ENCODE data around the gene ACSL5. TPM values are rescaled to one million over a fixed set of nuclear protein-coding genes. Genes with fewer than 3 reads are reported as not detected.

The ACSL5 gene
- total RNA-seq, 4 donors from 2014 or later = 2.2 to 7.0 (median 4.4) TPM

GRCh38 chr10:112352044-112352443, 21.9 kb upstream of the ACSL5 start:
- intact Hi-C loops (cut with DNase I; ENCODE audit: low total_unique reads) = no loop called here
- TF ChIP-seq CTCF (IDR thresholded peaks at IDR 0.05) = no peak
- no peak for TF ChIP-seq POLR2A (IDR thresholded peaks at IDR 0.05)
- WGBS, 2 donors = 75 to 100% methylated on average over 3 of the region's 3 CpGs
- peak in 1 of 2 donors; percentile 50 for DNase-seq (ENCODE audit: low spot score in 2 of 2)
- H3K4me3 ChIP-seq (ENCODE audit: low read depth, poor library complexity, severe bottlenecking) = no peak overlapping the region

GRCh38 chr10:112353046-112353445, 20.9 kb upstream of the ACSL5 start:
- DNase-seq (ENCODE audit: low spot score in 2 of 2) = no peak
- no peak for TF ChIP-seq CTCF (IDR thresholded peaks at IDR 0.05)
- no peak for TF ChIP-seq POLR2A (IDR thresholded peaks at IDR 0.05)
- no peak overlapping the region for H3K4me3 ChIP-seq (ENCODE audit: low read depth, poor library complexity, severe bottlenecking)
- intact Hi-C loops (cut with DNase I; ENCODE audit: low total_unique reads) = no loop called here

- intact Hi-C loops (cut with DNase I; ENCODE audit: low total_unique reads) = no loop called here
- WGBS, 2 donors = 80 to 83% methylated on average over 5 of the region's 5 CpGs
- TF ChIP-seq POLR2A (IDR thresholded peaks at IDR 0.05) = no peak
- H3K4me3 ChIP-seq (ENCODE audit: low read depth, poor library complexity, severe bottlenecking) = no peak overlapping the region
- DNase-seq (ENCODE audit: low spot score in 2 of 2) = no peak
These were observed 17.2 kb upstream of the ACSL5 start for GRCh38 chr10:112356686-112357085.

GRCh38 chr10:112359606-112360307, 14.2 kb upstream of the ACSL5 start:
- TF ChIP-seq POLR2A (IDR thresholded peaks at IDR 0.05) (no peak), CTCF (IDR thresholded peaks at IDR 0.05) (no peak)
- 77 to 90% methylated on average over 8 of the region's 8 CpGs for WGBS, 2 donors
- no peak overlapping the region for H3K4me3 ChIP-seq (ENCODE audit: low read depth, poor library complexity, severe bottlenecking)
- intact Hi-C loops (cut with DNase I; ENCODE audit: low total_unique reads) = no loop called here
- peak in 1 of 2 donors; percentile 48 for DNase-seq (ENCODE audit: low spot score in 2 of 2)

GRCh38 chr10:112360308-112361270, 13.3 kb upstream of the ACSL5 start:
- TF ChIP-seq POLR2A (IDR thresholded peaks at IDR 0.05) (no peak), CTCF (IDR thresholded peaks at IDR 0.05) (no peak)
- DNase-seq (ENCODE audit: low spot score in 2 of 2) = peak; percentile 83 to 88
- intact Hi-C loops (cut with DNase I; ENCODE audit: low total_unique reads) = no loop called here
- H3K4me3 ChIP-seq (ENCODE audit: low read depth, poor library complexity, severe bottlenecking) = no peak overlapping the region
- WGBS, 2 donors = 49 to 53% methylated on average over 13 of the region's 13 CpGs

Data from lower leg skin (tissue), 4 donors.